ENCODE results near the gene THAP8. TPM values are rescaled to one million over a fixed set of nuclear protein-coding genes. Genes with fewer than 3 reads are reported as not detected.
"Not testable (repeated sequence)": the region's sequence is repeated elsewhere in the genome, so short reads cannot be mapped to it uniquely, and the experiment has no call there.

Gene THAP8
- total and polyA plus RNA-seq, 2 donors (not counting 3 experiments of a cell fraction or from before 2014, with no cell fraction given): 2.9 to 6.6 TPM

DNA sequence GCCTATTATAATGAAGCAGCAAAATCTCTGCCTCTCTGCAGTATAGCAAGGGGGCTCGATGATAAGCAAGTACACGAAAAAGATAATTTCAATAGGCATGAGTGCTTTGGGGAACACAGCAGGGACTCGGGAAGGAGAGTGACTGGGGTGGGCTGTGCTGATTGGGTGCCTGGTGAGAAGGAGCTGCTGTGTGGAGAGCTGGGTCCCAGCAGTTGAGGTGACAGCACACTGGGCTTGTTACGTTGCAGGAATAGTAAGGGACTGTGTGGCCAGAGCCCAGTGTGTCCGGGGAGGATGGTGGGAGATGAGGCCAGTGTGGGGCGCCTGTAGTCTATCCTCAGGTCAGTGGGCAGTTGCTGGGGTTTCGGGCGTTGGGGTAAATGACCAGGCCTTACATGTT lies 18.0 kb upstream of the THAP8 start:
- Histone ChIP-seq H3K79me2 (ENCODE audit: control insufficient read depth, insufficient read depth, low read length) (no peaks in the 10 kb centered on the region), H3K4me1 (ENCODE audit: control insufficient read depth, extremely low read depth, insufficient read depth, low read length) (peaks cover 9% of the 10 kb centered on the region), H3K27me3 (ENCODE audit: control insufficient read depth in 2 of 2, insufficient read depth in 2 of 2, low read length in 2 of 2) (no peaks in the 10 kb centered on the region), H3K9me1 (replicated peaks; ENCODE audit: control insufficient read depth, extremely low read depth, insufficient read depth, low read length) (no peaks in the 10 kb centered on the region), H3K4me2 (ENCODE audit: insufficient read depth, low read length) (no peak overlapping the region), H3K9me3 (replicated peaks; ENCODE audit: control insufficient read depth, insufficient read depth, low read length) (no peaks in the 10 kb centered on the region), H3K4me3 (replicated peaks in 1 of 3; ENCODE audit: insufficient read depth in 1 of 3, low read depth in 1 of 3, low read length in 3 of 3) (no peak overlapping the region), H3K27ac (ENCODE audit: insufficient read depth, low read depth, low read length) (no peak overlapping the region), H4K20me1 (replicated peaks; ENCODE audit: control insufficient read depth, extremely low read depth, insufficient read depth, low read length) (no peaks in the 10 kb centered on the region), H2AFZ (ENCODE audit: low read depth, low read length) (no peak overlapping the region), H3K36me3 (ENCODE audit: control insufficient read depth in 2 of 2, extremely low read depth in 1 of 2, insufficient read depth in 2 of 2, low read length in 2 of 2) (peaks cover 0 to 1% of the 10 kb centered on the region in 2 experiments), H3K9ac (replicated peaks; ENCODE audit: extremely low read depth, insufficient read depth, low read length) (no peak overlapping the region)
- dilution Hi-C loops (cut with MboI; ENCODE audit: extremely low pct_ligation_motif_present, low sequenced_read_pairs) (no loop called here), intact Hi-C loops (cut with micrococcal nuclease) (no loop called here)
- CTCF ChIA-PET: interaction anchor here (1.6 kb wide), 1 partner anchor 18 kb away, joined by 3 read pairs; the partner anchor contains the start of gene THAP8
- BruUV-seq (replicated peaks): no TSS peak
- POLR2A ChIA-PET: no interaction called here
- FAIRE-seq (no peak), DNase-seq (ENCODE audit: low read depth, low spot score) (no peak)
- TF ChIP-seq, protein P1, sequence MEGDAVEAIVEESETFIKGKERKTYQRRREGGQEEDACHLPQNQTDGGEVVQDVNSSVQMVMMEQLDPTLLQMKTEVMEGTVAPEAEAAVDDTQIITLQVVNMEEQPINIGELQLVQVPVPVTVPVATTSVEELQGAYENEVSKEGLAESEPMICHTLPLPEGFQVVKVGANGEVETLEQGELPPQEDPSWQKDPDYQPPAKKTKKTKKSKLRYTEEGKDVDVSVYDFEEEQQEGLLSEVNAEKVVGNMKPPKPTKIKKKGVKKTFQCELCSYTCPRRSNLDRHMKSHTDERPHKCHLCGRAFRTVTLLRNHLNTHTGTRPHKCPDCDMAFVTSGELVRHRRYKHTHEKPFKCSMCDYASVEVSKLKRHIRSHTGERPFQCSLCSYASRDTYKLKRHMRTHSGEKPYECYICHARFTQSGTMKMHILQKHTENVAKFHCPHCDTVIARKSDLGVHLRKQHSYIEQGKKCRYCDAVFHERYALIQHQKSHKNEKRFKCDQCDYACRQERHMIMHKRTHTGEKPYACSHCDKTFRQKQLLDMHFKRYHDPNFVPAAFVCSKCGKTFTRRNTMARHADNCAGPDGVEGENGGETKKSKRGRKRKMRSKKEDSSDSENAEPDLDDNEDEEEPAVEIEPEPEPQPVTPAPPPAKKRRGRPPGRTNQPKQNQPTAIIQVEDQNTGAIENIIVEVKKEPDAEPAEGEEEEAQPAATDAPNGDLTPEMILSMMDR (IDR thresholded peaks at IDR 0.05; ENCODE audit: extremely low read depth in 1 of 2, insufficient read depth in 1 of 2, low read depth in 1 of 2, low read length in 2 of 2): no peak
- TF ChIP-seq JUN (IDR thresholded peaks at IDR 0.05; ENCODE audit: borderline replicate concordance, insufficient read depth, insufficient read length, low read depth): no peak
- TF ChIP-seq EZH2 (IDR thresholded peaks at IDR 0.05; ENCODE audit: borderline replicate concordance, low read depth, low read length, severe bottlenecking): no peak
- no peak for TF ChIP-seq FOS (IDR thresholded peaks at IDR 0.05; ENCODE audit: borderline replicate concordance, insufficient read depth, low read length)
- no peak for TF ChIP-seq MYC (IDR thresholded peaks at IDR 0.05; ENCODE audit: low read depth, low read length)
- no peak for TF ChIP-seq GATA2 (IDR thresholded peaks at IDR 0.05; ENCODE audit: insufficient read depth, insufficient read length, low read depth, low read length)
- no peak for TF ChIP-seq POLR2A (IDR thresholded peaks at IDR 0.05; ENCODE audit: low read depth, low read length)
- no peak for TF ChIP-seq POLR2AphosphoS5 (IDR thresholded peaks at IDR 0.05; ENCODE audit: insufficient read depth, low read depth, low read length)
- no peak for TF ChIP-seq MAX (IDR thresholded peaks at IDR 0.05; ENCODE audit: insufficient read depth, insufficient read length)

DNA sequence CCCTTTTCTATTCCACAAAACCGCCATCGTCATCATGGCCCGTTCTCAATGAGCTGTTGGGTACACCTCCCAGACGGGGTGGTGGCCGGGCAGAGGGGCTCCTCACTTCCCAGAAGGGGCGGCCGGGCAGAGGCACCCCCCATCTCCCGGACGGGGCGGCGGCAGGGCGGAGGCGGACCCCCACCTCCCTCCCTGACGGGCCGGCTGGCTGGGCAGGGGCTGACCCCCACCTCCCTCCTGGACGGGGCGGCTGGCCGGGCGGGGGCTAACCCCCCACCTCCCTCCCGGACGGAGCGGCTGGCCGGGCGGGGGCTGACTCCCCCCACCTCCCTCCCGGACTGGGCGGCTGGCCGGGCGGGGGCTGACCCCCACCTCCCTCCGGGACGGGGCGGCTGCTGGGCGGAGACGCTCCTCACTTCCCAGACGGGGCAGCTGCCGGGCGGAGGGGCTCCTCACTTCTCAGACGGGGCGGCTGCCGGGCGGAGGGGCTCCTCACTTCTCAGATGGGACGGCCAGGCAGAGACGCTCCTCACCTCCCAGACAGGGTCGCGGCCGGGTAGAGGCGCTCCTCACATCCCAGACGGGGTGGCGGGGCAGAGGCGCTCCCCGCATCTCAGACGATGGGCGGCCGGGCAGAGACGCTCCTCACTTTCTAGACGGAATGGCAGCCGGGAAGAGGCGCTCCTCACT lies 14.9 kb upstream of the THAP8 start:
- CTCF ChIA-PET; BruUV-seq (replicated peaks); H3K9ac ChIP-seq (replicated peaks; ENCODE audit: extremely low read depth, insufficient read depth, low read length); H3K79me2 ChIP-seq (ENCODE audit: control insufficient read depth, insufficient read depth, low read length); intact Hi-C loops (cut with micrococcal nuclease); H3K36me3 ChIP-seq (ENCODE audit: control insufficient read depth in 2 of 2, extremely low read depth in 1 of 2, insufficient read depth in 2 of 2, low read length in 2 of 2); dilution Hi-C loops (cut with MboI; ENCODE audit: extremely low pct_ligation_motif_present, low sequenced_read_pairs); DNase-seq (ENCODE audit: low read depth, low spot score); H3K27ac ChIP-seq (ENCODE audit: insufficient read depth, low read depth, low read length); H3K9me1 ChIP-seq (replicated peaks; ENCODE audit: control insufficient read depth, extremely low read depth, insufficient read depth, low read length); H3K4me2 ChIP-seq (ENCODE audit: insufficient read depth, low read length); POLR2A ChIA-PET; H3K27me3 ChIP-seq (ENCODE audit: control insufficient read depth in 2 of 2, insufficient read depth in 2 of 2, low read length in 2 of 2); H3K4me3 ChIP-seq (replicated peaks in 1 of 3; ENCODE audit: insufficient read depth in 1 of 3, low read depth in 1 of 3, low read length in 3 of 3); H2AFZ ChIP-seq (ENCODE audit: low read depth, low read length); FAIRE-seq; H4K20me1 ChIP-seq (replicated peaks; ENCODE audit: control insufficient read depth, extremely low read depth, insufficient read depth, low read length); H3K4me1 ChIP-seq (ENCODE audit: control insufficient read depth, extremely low read depth, insufficient read depth, low read length); H3K9me3 ChIP-seq (replicated peaks; ENCODE audit: control insufficient read depth, insufficient read depth, low read length): not testable (repeated sequence)
